HepG2 (cell line): ENCODE results near the gene XPC. TPM values are rescaled to one million over a fixed set of nuclear protein-coding genes. Genes with fewer than 3 reads are reported as not detected.

Experiments used
- ATAC-seq: fragments of 200-7000 bp; cut with Tn5 transposase; 3 replicates; pipeline ENCODE4 v1.9.1; 2020; ENCODE audit warnings: mild to moderate bottlenecking, moderate library complexity
- BruUV-seq: library from RNA; stranded (reverse); fragments of 400-500 nt; replicated peaks from 2 replicates; lab custom pipeline; 2021; lab: Mats Ljungman, UMichigan
- CTCF ChIA-PET: fragments of 300-600 bp; formaldehyde crosslinking; extraction: SDS; loops from one replicate; lab custom pipeline; 2021; ENCODE audit warnings: low total read pairs, inconsistent platforms, low intra/inter-chr PET ratio; lab: Yijun Ruan, JAX
- POLR2A ChIA-PET: fragments of 350-600 bp; sonication (Branson Sonifier 250); formaldehyde crosslinking; loops from one replicate; lab custom pipeline; 2020; ENCODE audit warnings: antibody characterized with exemption, inconsistent platforms; lab: Yijun Ruan, JAX
- DNase-seq: peaks from one replicate; pipeline ENCODE4 v3.0.0-alpha.2; 2015; ENCODE audit warnings: low spot score
- FAIRE-seq: peaks from 3 replicates; lab custom pipeline; 2011; peaks lifted over from hg19 to GRCh38; lab: Jason Lieb, UNC
- H2AFZ ChIP-seq: one replicate; pipeline ENCODE4 v1.6.1; 2011; ENCODE audit warnings: low read length, inconsistent platforms
- H3K27ac ChIP-seq: fragments of 300-600 bp; 3 replicates; pipeline ENCODE4 v1.8.0; 2011; ENCODE audit warnings: mixed run types, mild to moderate bottlenecking, mixed read lengths, low read length, inconsistent platforms; ENCODE audit not compliant: insufficient read depth; ENCODE audit errors: extremely low read length
- H3K27me3 ChIP-seq, 2 experiments: fragments of 200-600 bp in 1 of 2; 2 replicates in 1 of 2; 3 replicates in 1 of 2; pipeline versions ENCODE4 v1.6.0 to v1.8.0; 2011; ENCODE audit warnings: low read length in 2 of 2, mild to moderate bottlenecking in 2 of 2, moderate library complexity in 2 of 2, inconsistent platforms in 1 of 2; ENCODE audit not compliant: insufficient read depth in 2 of 2, control insufficient read depth in 1 of 2
- H3K36me3 ChIP-seq, 2 experiments: fragments of 200-600 bp in 1 of 2; replicated peaks in 1 of 2; 2 replicates in 1 of 2; 3 replicates in 1 of 2; pipeline versions ENCODE4 v1.5.1 to v1.8.0; 2011; ENCODE audit warnings: low read length in 2 of 2, inconsistent platforms in 1 of 2; ENCODE audit not compliant: insufficient read depth in 2 of 2, control insufficient read depth in 1 of 2
- H3K4me1 ChIP-seq: 2 replicates; pipeline ENCODE4 v1.5.1; 2012; ENCODE audit warnings: low read length, inconsistent platforms; ENCODE audit not compliant: insufficient read depth
- H3K4me2 ChIP-seq: 2 replicates; pipeline ENCODE4 v1.6.0; 2011; ENCODE audit warnings: low read depth, low read length, inconsistent platforms
- H3K4me3 ChIP-seq, 3 experiments: fragments of 200-600 bp in 1 of 3; sonication (generic), shearing (Covaris generic) in 1 of 3; replicated peaks in 1 of 3; 2 replicates each; pipeline ENCODE4 v1.5.1; 2011 to 2016; ENCODE audit warnings: low read length in 3 of 3, inconsistent platforms in 2 of 3, low read depth in 2 of 3, mild to moderate bottlenecking in 2 of 3, control low read depth in 1 of 3, mixed read lengths in 1 of 3; ENCODE audit not compliant: insufficient read depth in 1 of 3
- H3K79me2 ChIP-seq: one replicate; pipeline ENCODE4 v1.6.1; 2011; ENCODE audit warnings: low read length, inconsistent platforms; ENCODE audit not compliant: insufficient read depth
- H3K9ac ChIP-seq: 2 replicates; pipeline ENCODE4 v1.6.0; 2011; ENCODE audit warnings: mild to moderate bottlenecking, low read depth, low read length, inconsistent platforms; ENCODE audit not compliant: insufficient read depth
- H3K9me3 ChIP-seq: 2 replicates; pipeline ENCODE4 v1.5.1; 2012; ENCODE audit warnings: mild to moderate bottlenecking, low read length
- H4K20me1 ChIP-seq: 2 replicates; pipeline ENCODE4 v1.6.0; 2011; ENCODE audit warnings: inconsistent platforms, mild to moderate bottlenecking, low read length, moderate library complexity; ENCODE audit not compliant: insufficient read depth
- DPF2 ChIP-seq: sonication (generic); formaldehyde crosslinking; IDR thresholded peaks from 2 replicates; pipeline ENCODE4 v1.4.0; 2020; ENCODE audit warnings: mild to moderate bottlenecking, low read depth, missing genetic modification reagents, borderline replicate concordance
- ESRRA ChIP-seq: sonication (generic); formaldehyde crosslinking; IDR thresholded peaks from 2 replicates; pipeline ENCODE4 v1.5.1; 2020; ENCODE audit warnings: mild to moderate bottlenecking, low read depth, missing genetic modification reagents
- ETV5 ChIP-seq: IDR thresholded peaks from 2 replicates; pipeline ENCODE4 v1.6.1; 2018; ENCODE audit warnings: missing biosample characterization, missing genetic modification reagents, inconsistent platforms, borderline replicate concordance
- KDM5B ChIP-seq: sonication (generic); formaldehyde crosslinking; IDR thresholded peaks from 2 replicates; pipeline ENCODE4 v1.4.0; 2020; ENCODE audit warnings: missing genetic modification reagents, mild to moderate bottlenecking, borderline replicate concordance
- KLF13 ChIP-seq: sonication (generic); formaldehyde crosslinking; IDR thresholded peaks from 2 replicates; pipeline ENCODE4 v1.4.0; 2020; ENCODE audit warnings: mild to moderate bottlenecking, missing genetic modification reagents
- MED8 ChIP-seq: sonication (generic); formaldehyde crosslinking; IDR thresholded peaks from 2 replicates; pipeline ENCODE4 v1.8.1; 2023; ENCODE audit warnings: mild to moderate bottlenecking, missing genetic modification reagents; ENCODE audit not compliant: insufficient replicate concordance
- MXI1 ChIP-seq: IDR thresholded peaks from 3 replicates; pipeline ENCODE4 v1.6.1; 2012; ENCODE audit warnings: low read depth, low read length, inconsistent platforms, borderline replicate concordance
- POGZ ChIP-seq: sonication (generic); formaldehyde crosslinking; IDR thresholded peaks from 2 replicates; pipeline ENCODE4 v1.4.0; 2020; ENCODE audit warnings: mild to moderate bottlenecking, missing genetic modification reagents
- REXO4 ChIP-seq: sonication (generic); formaldehyde crosslinking; IDR thresholded peaks from 2 replicates; pipeline ENCODE4 v1.8.0; 2022; ENCODE audit warnings: missing genetic modification reagents, mild to moderate bottlenecking, borderline replicate concordance
- SIN3B ChIP-seq: fragments of 150-350 bp; IDR thresholded peaks from 2 replicates; pipeline ENCODE4 v1.6.1; 2014; ENCODE audit warnings: low read length
- SOX5 ChIP-seq: IDR thresholded peaks from 2 replicates; pipeline ENCODE4 v1.6.1; 2016; ENCODE audit warnings: borderline replicate concordance
- TCF7 ChIP-seq: sonication (generic); IDR thresholded peaks from 2 replicates; pipeline ENCODE4 v1.6.1; 2016; ENCODE audit warnings: antibody characterized with exemption, low read depth
- ZKSCAN8 ChIP-seq: IDR thresholded peaks from 2 replicates; pipeline ENCODE4 v1.6.1; 2016; ENCODE audit warnings: borderline replicate concordance, missing genetic modification reagents, missing compliant biosample characterization
- ZNF333 ChIP-seq: sonication (generic); formaldehyde crosslinking; IDR thresholded peaks from 2 replicates; pipeline ENCODE4 v1.4.0; 2020; ENCODE audit warnings: mild to moderate bottlenecking, missing genetic modification reagents, borderline replicate concordance
- ZNF670 ChIP-seq: sonication (generic); formaldehyde crosslinking; IDR thresholded peaks from 2 replicates; pipeline ENCODE4 v1.8.0; 2022; ENCODE audit warnings: mild to moderate bottlenecking, missing genetic modification reagents, borderline replicate concordance
- ZNF724P ChIP-seq: sonication (generic); formaldehyde crosslinking; IDR thresholded peaks from 2 replicates; pipeline ENCODE4 v1.8.0; 2022; ENCODE audit warnings: missing genetic modification reagents, borderline replicate concordance
- ZNF737 ChIP-seq: sonication (generic); formaldehyde crosslinking; IDR thresholded peaks from 2 replicates; pipeline ENCODE4 v1.5.0; 2020; ENCODE audit warnings: missing genetic modification reagents, mild to moderate bottlenecking, borderline replicate concordance
- ZNF766 ChIP-seq: sonication (generic); formaldehyde crosslinking; IDR thresholded peaks from 2 replicates; pipeline ENCODE4 v1.5.0; 2020; ENCODE audit warnings: missing genetic modification reagents, borderline replicate concordance
- ZNF768 ChIP-seq: sonication (generic); formaldehyde crosslinking; IDR thresholded peaks from 2 replicates; pipeline ENCODE4 v1.4.0; 2020; ENCODE audit warnings: missing genetic modification reagents
- WGBS: methylation state at CpG from one replicate; pipeline ENCODE4 v1.1.6; 2017; ENCODE audit warnings: low lambda C conversion rate; 5-methylcytosine and 5-hydroxymethylcytosine counted together
- in situ Hi-C: cut with HindIII; loops from 2 replicates; pipeline ENCODE4 v1.10.0; 2017; ENCODE audit warnings: low pct_unique_long_range_greater_than_20kb; ENCODE audit not compliant: extremely low pct_ligation_motif_present
- intact Hi-C: fragments of 100-400 bp; cut with micrococcal nuclease; formaldehyde crosslinking; loops from one replicate; pipeline ENCODE4 v1.10.0; 2022; ENCODE audit not compliant: unreplicated experiment
- polyA plus RNA-seq, 8 experiments: library from polyadenylated mRNA; depleted of rRNA in 3 of 8; stranded (reverse) in 7 of 8; unstranded in 1 of 8; fragments of >200 nt; fragmentation: Illumina TruSeq in 4 of 8; extraction: Trizol in 4 of 8; gene quantifications; 2 replicates each; pipeline versions ENCODE4 v1.2.1 to v1.2.3, GENCODE V29; 2011 to 2016; ENCODE audit warnings: low read depth in 4 of 8, missing spikeins in 1 of 8, mixed read lengths in 1 of 8; ENCODE audit not compliant: insufficient read depth in 1 of 8
- total RNA-seq, 5 experiments: library from RNA; depleted of rRNA; stranded (reverse); fragments of >200 nt; fragmentation: Illumina TruSeq; extraction: Trizol; gene quantifications; 2 replicates each; pipeline ENCODE4 v1.2.3, GENCODE V29; 2016; ENCODE audit warnings: low read depth in 1 of 5
- TF ChIP-seq, protein P1 (sequence below): sonication (generic); formaldehyde crosslinking; IDR thresholded peaks from 2 replicates; pipeline ENCODE4 v1.9.0; 2022; ENCODE audit warnings: missing genetic modification reagents, mild to moderate bottlenecking, borderline replicate concordance
- TF ChIP-seq, protein P2 (sequence below): sonication (generic); formaldehyde crosslinking; IDR thresholded peaks from 2 replicates; pipeline ENCODE4 v1.5.0; 2020; ENCODE audit warnings: missing genetic modification reagents, mild to moderate bottlenecking, borderline replicate concordance

The XPC gene
- total and polyA plus RNA-seq, 2 of the 13 experiments (the other 11 are each of a cell fraction or from before 2014, with no cell fraction given), result 9.4 to 24.1 TPM

DNA sequence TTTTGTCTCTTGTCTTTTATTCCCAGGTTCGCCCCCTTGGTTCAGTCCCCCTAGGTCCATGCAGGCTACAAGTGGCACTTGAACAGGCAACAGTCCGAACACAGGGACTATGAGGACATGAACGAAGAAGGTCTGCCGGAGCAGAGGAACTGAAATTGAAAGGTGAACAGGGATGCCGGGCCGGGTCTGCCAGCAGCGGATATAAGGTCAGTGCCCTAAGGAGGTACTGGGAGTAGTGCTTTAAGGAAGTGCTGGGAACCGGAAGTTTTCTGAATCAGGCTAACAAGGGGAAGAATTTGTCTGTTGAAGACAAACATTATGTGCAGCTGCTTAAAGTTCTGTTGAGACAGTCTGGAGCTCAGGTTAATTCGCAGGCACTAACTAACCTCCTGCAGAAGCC lies 47.0 kb upstream of the XPC start (continued):
- TF ChIP-seq, protein P1, sequence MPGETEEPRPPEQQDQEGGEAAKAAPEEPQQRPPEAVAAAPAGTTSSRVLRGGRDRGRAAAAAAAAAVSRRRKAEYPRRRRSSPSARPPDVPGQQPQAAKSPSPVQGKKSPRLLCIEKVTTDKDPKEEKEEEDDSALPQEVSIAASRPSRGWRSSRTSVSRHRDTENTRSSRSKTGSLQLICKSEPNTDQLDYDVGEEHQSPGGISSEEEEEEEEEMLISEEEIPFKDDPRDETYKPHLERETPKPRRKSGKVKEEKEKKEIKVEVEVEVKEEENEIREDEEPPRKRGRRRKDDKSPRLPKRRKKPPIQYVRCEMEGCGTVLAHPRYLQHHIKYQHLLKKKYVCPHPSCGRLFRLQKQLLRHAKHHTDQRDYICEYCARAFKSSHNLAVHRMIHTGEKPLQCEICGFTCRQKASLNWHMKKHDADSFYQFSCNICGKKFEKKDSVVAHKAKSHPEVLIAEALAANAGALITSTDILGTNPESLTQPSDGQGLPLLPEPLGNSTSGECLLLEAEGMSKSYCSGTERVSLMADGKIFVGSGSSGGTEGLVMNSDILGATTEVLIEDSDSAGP (CRISPR knock-in tag), result no peak
- TF ChIP-seq MXI1, result no peak
- TF ChIP-seq ZNF766, result no peak
- TF ChIP-seq SOX5, result no peak
- no peak for TF ChIP-seq ZNF670 (CRISPR knock-in tag)

DNA sequence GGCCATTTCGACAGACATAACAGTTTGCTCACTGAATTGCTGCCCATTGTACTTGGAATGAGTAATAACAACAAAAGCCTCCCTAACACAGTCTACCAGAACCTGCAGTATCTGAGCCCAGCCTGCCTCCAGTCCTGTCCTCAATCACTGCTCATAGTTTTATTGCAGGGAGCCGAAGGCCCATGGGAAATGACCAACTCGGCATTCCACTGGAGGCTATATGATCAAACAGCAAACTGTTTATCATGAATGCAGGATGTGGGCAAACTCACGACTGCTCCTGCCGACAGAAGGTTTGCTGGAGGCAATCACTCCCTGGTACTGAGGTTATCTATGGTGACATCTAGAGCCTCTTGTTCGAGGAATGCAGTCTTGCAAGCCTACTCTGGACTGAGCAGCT lies 46.5 kb upstream of the XPC start:
- DNase-seq, result no peak
- WGBS, result 2% methylated on average over 6 of the region's 6 CpGs

More for the DNA sequence above, 46.5 kb upstream of the XPC start:
- intact Hi-C loops, result no loop called here
- BruUV-seq, result no TSS peak
- H3K79me2 ChIP-seq, result no peaks in the 10 kb centered on the region
- H2AFZ ChIP-seq, result no peak overlapping the region
- no peak for FAIRE-seq
- CTCF ChIA-PET, result no interaction called here
- H3K9me3 ChIP-seq, result no peaks in the 10 kb centered on the region
- peaks cover 27% of the 10 kb centered on the region for H3K4me1 ChIP-seq
- H3K27ac ChIP-seq, result no peak overlapping the region
- H3K36me3 ChIP-seq, result no peaks in the 10 kb centered on the region
- TF ChIP-seq ZNF724P (CRISPR knock-in tag) (no peak), REXO4 (CRISPR knock-in tag) (no peak), SIN3B (no peak), ETV5 (CRISPR knock-in tag) (no peak), KDM5B (CRISPR knock-in tag) (no peak), ZNF737 (CRISPR knock-in tag) (no peak), ZKSCAN8 (CRISPR knock-in tag) (no peak), KLF13 (no peak), MED8 (no peak), DPF2 (CRISPR knock-in tag) (no peak), ZNF333 (CRISPR knock-in tag) (no peak), ESRRA (no peak), TCF7 (no peak), ZNF768 (CRISPR knock-in tag) (no peak), POGZ (no peak)
- TF ChIP-seq, protein P2, sequence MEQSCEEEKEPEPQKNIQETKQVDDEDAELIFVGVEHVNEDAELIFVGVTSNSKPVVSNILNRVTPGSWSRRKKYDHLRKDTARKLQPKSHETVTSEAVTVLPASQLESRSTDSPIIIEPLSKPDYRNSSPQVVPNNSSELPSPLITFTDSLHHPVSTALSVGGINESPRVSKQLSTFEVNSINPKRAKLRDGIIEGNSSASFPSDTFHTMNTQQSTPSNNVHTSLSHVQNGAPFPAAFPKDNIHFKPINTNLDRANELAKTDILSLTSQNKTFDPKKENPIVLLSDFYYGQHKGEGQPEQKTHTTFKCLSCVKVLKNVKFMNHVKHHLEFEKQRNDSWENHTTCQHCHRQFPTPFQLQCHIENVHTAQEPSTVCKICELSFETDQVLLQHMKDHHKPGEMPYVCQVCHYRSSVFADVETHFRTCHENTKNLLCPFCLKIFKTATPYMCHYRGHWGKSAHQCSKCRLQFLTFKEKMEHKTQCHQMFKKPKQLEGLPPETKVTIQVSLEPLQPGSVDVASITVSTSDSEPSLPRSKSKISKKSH, result no peak
- no peak overlapping the region for H3K9ac ChIP-seq
- H3K4me2 ChIP-seq, result no peak overlapping the region
- in situ Hi-C loops, result no loop called here
- ATAC-seq, result no peak
- H3K27me3 ChIP-seq, result peaks cover 0 to 3% of the 10 kb centered on the region in 2 experiments; a peak in 1 of 5 replicates
- H4K20me1 ChIP-seq, result no peaks in the 10 kb centered on the region
- no peak overlapping the region for H3K4me3 ChIP-seq
- POLR2A ChIA-PET, result no interaction called here
